Activated T-helper 1 cell treated with Interleukin-2 at 50 U/mL for 16 hours (primary cell): ENCODE data around the gene MSRB3.
"Not testable (repeated sequence)": the region's sequence is repeated elsewhere in the genome, so short reads cannot be mapped to it uniquely, and the experiment has no call there.

ENCODE experiments used
- DNase-seq: peaks from one replicate; pipeline ENCODE4 v3.0.0-alpha.2; 2020; ENCODE audit warnings: low read depth

The MSRB3 gene

DNA sequence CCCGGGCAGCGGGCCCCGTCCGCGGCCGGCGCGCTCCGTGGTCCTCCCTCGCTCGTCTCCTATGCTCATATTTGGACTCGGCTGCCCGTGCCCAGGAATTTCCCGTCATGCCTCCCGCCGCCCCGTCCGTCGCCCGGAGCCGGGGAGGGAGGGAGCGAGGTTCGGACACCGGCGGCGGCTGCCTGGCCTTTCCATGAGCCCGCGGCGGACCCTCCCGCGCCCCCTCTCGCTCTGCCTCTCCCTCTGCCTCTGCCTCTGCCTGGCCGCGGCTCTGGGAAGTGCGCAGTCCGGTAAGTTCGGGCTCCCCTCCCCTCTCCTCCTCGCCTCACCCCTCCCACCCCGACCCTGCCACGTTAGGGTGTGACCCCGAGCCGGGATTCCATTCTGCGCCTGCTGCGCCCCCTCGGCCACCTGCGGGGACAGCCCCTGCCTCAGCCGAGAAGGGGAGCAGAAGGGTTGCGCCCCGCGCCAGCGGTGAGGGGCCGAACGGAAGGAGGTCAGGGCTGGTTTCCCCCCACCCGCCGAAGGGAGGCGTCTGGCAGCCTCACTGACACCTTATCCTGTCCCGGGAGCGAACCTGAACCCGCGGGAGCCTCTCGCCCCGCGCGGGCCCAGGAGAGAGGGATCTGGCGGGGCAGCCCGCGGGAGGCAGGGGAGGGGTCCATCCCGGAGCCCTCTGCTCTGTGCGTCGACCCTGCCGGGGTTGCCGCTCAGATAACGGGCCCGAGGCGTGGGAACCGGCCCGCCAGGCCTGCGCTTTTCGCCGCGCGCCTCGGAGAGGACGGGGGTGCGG is at the start of gene MSRB3:
TSS of gene MSRB3 (plus strand) at position 108 of the 793 bp plus-strand sequence. CDS start 29,897 bp downstream, outside the sequence.
- no peak for DNase-seq

DNA sequence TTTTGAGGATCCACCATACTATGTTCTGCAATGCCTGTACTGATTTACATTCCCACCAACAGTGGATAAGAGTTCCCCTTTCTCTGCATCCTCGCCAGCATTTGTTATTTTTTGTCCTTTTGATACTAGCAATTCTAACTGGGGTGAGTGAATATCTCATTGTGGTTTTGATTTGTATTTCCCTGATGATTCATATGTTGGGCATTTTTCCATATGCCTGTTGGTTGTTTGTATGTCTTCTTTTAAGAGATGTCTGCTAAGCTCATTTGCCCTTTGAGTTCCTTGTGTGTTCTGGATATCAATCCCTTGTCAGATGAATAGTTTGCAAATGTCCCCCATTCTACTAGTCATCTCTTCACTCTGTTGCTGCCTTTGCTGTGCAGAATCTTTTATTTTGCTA is 49.0 kb upstream of the MSRB3 start:
- DNase-seq: no peak

DNA sequence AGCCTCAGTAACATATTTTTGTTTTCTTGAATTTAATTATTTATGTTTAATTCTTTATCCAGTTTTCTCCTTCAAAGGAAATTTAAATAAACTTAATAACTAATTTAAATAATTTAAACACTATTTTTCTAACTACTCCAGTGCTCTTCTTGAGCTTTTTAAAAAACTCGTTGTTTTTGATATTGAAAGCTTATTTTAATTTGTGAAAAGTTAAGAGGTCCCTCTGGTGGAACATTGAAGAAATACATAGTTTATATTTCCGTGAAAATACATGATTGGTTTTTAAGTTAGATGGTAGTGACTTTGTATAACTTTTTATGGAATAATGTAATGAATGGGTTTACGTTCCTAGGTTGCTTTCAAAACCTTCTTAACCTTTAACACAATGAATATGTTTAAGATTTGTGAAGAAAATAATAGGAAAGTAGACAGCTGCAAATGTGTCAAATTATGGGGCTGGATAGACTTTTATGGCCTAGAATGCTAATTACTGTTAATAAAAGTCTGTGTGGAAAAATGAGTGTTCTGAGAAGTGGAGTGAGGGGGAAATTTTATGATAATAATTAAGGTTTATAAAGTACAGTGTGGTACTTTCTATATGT is 45.9 kb upstream of the MSRB3 start:
- no peak for DNase-seq

GRCh38 chr12:65237153-65237552 is 41.3 kb upstream of the MSRB3 start:
- DNase-seq: no peak

DNA sequence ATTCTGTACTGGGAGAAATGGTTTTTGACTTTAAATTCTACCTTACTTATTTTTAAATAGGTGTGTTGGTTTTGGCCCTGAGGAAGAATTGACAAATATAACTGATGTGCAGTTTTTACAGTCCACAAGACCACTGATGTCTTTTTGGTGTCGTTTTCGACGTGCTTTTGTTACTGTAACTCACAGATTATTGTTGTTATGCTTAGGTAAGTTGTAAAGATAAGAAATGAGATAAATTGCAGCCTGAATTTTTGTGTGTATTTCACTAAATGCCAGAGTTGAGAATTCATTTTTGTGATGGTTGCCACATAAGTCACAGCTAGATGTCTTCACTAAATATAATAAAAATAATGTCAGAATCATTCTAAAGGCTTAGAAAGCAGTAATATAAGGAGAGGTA is 39.9 kb upstream of the MSRB3 start:
- no peak for DNase-seq

DNA sequence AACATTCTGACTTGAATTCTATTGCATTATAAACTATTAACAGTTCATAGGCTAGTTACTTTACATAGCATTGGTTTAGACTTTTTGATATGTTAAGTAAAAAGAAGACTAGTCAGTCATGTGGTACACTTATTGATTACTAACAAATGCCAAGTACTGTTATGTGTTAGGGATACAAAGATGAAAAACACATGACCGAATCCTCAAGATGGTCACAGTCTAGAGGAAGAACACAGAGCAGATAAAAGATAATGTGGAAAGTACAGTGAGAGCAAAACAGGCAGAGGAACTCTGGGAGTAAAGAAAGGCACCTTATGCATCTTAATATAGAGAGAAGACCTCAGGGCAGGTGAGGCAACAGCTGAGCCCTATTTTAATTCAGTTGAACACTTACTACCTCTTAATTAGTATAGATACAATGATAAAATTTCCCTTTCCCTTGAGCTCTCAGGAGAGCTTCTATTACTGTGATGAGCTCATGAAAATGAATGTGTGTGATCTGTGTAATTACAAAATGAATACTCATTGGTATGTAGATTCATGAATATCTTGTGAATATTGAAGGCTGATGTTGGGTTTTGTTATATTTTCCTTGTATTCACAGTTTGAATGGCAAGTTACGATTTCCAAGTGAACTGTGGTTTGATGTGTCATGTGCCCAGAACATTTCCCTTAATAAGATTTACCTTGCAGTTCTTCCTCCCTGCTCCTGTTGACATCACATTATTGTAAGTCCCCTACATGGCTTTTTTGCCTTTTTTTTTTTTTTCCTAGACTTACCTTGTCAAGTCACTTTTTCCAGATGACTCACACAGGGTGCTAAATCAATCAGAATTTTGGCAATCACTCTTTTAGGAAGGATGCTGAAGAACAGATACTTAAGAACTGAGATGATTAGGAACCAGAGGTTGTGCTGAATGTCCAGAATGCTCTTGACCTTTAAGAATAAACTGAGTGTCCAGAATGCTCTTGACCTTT is 29.5 kb upstream of the MSRB3 start:
- DNase-seq: no peak

DNA sequence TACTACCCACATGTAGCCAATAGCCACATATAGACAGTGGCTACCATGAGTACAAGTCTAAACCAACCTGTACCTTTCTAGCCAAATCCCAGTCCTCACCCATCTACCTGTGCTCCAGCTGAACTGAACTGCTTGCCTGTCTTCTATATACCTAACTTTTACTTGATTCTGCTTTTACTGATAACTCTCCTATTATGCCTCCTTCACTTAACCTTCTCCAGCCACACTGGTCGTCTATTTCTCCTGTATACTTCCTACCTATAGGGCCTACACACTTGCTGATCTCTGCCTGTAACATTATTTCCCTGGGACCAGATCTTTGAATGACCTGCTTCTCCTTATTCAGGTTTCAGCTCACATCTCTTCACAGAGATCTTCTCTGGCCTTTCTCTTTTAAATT is 26.0 kb upstream of the MSRB3 start:
- DNase-seq: no peak

GRCh38 chr12:65257986-65258385 is 20.5 kb upstream of the MSRB3 start:
- no peak for DNase-seq

DNA sequence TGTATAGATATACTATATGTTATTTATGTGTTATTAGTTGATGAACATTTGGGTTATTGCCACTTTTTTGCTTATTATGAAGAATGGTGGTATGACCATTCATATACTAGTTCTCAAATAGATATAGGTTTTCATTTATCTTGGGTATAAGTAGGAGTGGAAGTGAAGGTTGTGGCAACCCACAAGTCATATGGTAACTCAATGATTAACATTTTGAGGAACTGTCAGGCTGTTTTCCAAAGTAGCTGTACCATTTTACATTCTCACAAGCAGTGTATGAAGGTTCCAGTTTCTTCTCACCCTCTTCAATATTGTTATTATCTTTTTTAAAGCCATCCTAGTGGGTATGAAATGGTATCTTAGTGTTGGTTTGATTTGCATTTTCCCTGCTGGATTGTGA is 19.0 kb upstream of the MSRB3 start:
- no peak for DNase-seq

DNA sequence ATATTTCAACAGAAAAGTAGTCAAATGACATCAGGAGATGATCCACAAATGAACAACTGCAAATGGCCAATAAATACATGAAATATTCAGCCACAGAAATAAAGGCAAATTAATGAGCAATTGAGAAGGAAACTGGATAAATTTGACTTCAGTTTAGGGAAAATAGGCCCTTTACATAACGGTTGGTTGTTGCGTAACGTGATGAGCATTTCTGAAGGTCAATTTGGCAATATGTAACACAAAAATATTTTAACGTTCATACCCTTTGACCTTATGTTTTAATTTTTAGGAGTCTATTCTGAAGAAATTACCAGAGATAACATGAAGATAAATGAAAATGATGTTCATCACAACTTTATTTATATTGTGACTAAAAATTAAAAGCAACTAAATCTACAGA is 14.7 kb upstream of the MSRB3 start:
- DNase-seq: no peak

- DNase-seq: no peak
These were observed 12.1 kb upstream of the MSRB3 start for GRCh38 chr12:65266408-65266807.

DNA sequence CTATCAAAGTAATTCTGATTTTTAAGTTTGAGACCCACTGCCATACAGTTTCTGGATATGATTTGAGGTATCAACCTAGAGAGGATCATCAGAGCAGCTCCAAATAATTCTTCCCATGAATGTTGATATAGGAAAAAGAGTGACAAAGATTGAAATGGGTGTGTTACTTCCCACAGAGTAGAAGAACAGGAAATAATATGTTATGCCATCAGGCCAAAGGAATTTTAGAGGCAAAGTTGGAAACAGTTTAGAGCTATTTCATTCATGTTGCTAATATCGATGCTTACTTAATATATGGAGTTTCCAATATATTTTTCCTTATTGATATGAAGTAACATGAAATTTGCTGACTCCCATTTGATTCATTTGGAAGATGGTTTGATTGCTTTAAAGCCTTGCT is 8.9 kb upstream of the MSRB3 start:
- DNase-seq: no peak

DNA sequence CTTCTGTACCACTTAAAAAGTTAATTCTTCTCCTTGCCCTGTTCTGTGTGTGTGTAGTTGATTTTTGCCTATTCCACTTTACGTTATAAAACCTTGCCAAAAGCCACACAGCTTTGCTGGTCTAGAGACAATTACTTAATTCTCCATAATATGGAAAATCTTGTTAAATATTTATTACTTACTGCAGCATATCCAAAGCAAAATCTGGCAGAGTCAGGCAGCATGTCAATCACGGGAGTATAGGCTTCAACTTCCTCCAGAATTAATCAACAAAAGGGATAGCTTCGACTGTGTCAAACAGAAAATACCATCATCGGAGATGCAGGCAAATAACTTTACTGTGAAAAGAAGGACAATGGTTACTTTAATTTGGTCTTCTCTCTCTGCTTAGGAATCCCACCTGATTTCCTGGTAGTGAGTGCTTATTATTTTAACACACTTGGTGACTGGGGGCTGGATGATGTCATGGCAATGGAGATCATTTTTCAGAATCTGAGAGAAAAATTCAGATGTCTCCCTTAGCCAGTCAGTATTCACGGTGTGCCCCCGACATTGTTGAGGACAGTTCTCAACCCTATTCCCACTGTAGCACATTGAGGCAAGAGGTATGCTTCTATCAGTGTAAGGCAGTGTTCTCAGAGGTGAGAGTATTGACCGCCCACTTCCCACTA is 3.7 kb upstream of the MSRB3 start:
- no peak for DNase-seq

DNA sequence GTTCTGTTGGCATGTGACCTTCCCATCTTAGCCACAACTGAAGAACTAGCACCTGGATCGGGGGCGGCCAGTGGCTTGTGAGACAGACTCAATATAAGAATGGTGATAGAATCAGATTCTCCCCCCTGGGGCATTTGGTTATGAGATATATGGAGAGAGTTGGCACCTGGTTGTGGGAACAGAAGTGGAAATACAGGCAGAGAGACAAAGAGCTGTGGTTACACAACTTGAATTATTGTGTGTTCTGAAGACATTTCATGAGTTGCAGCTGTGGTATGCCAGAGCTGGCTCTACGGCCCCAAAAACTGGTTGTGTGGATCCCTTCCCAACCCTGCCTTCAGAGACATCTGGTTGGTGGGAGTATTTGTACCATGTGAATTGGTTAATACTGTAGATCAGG is 2.9 kb upstream of the MSRB3 start:
- DNase-seq: no peak

DNA sequence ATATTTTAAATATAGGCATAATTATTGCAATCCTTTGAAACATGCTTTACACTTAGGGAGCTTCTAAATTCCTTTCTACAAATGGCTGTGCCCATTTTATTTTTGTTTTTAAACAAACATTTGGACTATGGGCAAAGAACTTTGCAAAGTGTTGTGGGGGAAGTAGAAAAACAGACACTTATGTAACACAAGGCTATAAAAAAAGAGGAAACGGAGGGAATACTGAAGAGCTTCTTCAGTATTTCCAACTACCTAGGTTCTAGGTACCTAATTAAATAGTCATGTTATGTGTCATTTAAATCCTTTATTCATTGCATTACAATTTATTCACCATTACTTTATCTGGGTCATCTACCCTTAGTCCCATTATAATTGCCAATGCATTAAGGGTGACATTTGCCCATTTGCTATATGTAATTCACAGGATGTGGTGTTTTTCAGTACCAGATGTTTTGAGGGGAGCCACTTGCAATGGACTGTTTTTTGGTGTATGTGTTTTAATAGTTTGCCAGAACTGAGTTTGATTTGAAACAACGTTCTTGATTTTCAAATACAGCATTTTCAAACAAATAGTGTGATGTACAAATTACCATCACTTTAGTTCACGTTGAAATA is 1.5 kb upstream of the MSRB3 start:
- DNase-seq: no peak

GRCh38 chr12:65277994-65278575 is 398 bp upstream of the MSRB3 start:
- no peak for DNase-seq

DNA sequence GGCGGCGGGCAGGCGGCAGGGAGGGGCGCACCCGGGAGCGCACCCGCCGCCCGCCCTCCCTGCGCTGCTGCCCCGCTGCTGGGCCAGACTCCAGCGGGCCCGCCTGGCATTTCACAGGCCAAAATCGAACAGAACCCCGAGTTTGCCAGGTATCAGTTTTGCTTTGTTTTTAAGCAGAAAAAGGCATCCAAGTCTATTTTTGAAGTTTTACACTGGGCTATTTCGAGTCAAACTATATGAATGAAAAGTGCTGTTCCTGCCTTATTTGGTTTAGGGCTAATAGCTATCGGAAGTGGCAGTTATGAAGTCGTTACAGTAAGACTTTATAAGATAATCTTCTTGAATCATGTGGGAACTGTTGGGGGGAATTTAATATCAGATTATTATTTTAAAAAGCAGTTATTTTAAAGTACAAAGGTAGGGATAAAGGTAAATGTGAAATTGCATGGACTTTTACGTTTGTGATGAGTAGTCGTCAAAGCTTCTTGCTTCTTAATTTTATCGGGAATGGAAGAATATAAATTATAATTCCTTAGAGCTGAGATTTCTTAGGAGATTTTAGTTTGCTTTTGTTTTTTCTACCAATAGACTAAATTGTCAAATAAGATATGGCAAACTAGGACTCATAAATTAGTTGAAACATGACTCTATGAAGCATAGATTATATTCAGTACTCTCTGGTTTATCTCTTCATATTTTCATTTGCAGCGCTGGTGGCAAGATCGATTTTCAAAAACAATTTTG is 1.1 kb downstream of the MSRB3 start:
- no peak for DNase-seq

DNA sequence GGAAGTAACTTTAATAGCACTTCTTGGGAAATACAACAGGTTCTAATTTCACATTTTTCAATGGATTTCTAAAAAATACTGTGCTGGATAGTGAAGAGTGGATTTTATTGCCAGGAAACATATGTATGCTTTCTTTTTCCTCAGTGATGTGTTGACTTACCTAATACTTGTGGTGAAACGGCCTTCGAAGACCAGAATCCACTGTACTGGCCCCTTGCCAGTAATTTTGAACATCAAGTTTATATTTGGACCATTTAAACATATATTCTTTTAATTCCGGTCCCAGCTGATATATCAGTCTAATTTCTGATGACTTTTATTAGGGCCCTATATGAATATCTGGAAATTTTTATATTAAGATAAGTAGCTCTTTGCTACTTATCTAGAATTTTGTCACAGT is 1.8 kb downstream of the MSRB3 start:
- DNase-seq: no peak

DNA sequence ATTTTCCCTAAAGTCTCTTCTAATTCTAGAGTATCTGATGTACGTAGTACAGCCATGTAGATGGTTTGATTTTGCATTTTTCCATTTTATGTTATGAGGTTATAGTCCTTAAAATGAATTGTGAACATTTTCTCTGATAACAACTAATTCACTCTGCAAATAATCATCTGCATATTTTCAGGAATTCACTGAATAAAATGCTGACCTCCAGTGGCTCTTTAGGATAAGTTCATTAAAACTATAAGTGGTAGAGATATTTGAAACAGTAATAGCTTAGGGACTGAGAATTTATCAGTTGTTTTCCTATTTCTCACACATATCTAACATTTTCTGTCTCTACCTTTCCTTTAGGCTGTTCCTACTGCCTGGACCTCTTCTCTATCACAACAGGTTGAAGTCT is 4.4 kb downstream of the MSRB3 start:
- no peak for DNase-seq

GRCh38 chr12:65285532-65285931 is 7.0 kb downstream of the MSRB3 start:
- DNase-seq: not testable (repeated sequence)

DNA sequence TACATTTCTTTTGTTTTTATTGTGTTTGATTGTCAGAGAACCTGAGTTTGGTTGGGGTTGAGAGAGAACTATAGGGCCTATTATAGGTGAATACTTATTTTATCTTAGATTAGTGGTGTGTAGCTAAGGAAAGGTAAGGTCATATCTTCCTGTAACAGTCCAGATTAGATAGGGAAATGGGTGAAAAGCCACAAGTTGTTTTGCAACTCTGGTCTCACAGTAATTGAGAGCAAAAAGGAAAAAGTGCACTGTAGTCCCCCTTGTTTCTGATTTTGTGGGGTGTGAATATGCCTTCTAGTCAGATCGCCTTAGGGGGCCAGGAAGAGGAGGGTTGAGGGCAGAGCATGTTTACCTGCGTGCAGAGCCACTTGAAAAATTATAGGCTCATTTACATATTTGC is 8.9 kb downstream of the MSRB3 start:
- DNase-seq: no peak
